CMK (cell line): ENCODE data around the gene FAM221B.
A peak's percentile ranks its signal among the peaks of the same experiment; 100 is the strongest.

Experiments
- DNase-seq: peaks from one replicate; pipeline ENCODE4 v3.0.0-alpha.2; 2010; ENCODE audit warnings: low read depth

Gene FAM221B

DNA sequence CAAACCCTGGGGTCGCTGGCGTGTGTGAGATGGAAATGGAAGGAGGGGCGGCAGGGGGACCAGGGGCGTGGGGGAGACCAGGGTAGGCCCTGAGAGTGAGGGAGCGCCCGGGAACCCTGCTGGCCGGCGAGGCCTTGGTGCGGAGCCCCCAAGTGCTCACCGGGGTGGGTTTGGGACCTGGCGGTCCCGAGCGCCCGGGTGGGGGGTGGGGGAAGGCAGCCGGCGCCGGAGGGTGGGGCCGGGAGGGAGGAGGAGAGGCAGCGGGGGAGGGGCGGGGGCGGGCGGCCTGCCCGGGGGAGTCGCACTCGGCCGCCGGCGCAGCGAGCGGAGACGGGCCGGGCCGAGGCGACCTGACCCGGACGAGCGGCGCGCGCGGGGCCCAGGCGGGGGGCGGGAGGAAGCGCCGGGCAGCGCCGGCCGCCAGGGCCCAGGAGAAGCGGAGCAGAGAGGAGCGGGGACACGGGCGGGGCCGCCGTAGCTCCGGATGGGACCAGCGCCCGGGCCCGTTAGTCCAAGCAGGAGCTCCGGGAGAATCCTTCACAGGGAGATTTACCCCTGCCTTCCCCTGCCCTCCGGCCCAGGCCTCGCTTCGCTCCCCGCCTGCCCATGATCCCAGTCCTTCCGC lies 37.1 kb downstream of the FAM221B start, which contains the start of gene NPR2:
Gene NPR2 (plus strand): TSS at position 295 of the 625 bp plus-strand sequence. CDS start 818 bp downstream, outside the sequence.
- DNase-seq: no peak

DNA sequence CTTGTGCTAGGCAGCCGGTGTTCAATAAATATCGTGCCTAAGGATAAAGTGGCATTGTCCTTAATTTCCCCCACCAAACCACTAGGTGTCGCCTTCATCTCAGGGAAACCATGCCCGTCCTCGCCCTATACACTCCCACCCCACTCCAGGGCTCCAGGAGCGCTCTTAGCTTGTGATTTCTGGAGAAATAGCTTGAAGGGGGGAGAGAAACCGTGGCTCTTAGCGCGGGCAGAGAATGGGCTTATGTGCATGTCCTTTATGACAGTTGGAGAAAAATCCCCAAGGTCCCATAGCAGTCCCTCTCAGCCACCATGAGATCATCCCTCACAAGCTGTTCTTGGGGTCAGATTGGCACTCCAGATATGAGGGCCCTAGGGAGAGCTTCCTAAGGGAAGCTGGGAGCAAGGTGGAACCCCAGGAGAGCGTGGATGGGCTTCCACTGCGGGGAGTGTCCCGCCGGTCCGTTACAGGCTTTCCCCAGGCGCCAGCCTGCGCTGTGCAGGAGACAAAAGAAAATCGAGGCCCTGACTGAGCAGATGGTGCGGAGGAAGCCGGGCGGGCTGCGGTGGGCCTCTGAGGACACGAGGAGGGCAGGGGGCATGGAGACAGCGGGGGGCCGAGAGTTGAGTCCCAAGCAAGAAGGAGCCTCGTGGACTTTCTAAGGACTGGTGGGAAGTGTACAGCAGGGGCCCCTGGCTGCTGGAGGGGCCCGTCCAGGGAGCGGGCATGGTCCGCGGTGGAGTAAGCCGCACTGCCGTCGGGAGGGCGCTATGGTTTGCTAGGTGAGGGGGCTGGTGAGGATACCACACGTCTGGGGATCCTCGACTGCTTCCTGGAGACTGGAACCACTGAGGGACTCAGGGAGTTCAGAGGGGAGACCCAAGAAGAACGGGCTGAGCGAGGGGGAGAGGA lies 37.9 kb downstream of the FAM221B start:
- DNase-seq: no peak

GRCh38 chr9:35790025-35790384 lies 38.5 kb downstream of the FAM221B start:
- DNase-seq: no peak

- DNase-seq: no peak
Measured at GRCh38 chr9:35789541-35789940, 39.0 kb downstream of the FAM221B start.

GRCh38 chr9:35783418-35783817 lies 45.1 kb downstream of the FAM221B start:
- DNase-seq: no peak

GRCh38 chr9:35781066-35781465 lies 47.5 kb downstream of the FAM221B start:
- no peak for DNase-seq

DNA sequence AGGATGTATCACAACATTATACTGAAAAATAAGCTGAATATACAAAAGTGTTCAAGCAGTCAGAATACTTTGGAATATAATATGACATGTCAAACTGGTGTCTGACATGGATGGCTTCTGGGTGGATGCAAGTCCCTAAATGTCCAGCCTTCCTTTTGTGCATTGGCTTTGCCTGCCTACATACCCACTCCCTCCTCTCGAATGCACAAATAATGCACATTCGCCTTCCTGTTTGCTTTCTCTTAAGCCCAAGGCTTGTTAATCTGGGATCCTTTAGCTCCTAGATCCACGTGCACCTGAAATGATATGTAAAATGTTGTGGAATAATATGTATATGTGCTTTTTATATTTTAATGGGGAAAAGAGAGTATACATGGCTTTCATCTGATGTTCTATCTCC lies 50.0 kb downstream of the FAM221B start:
- DNase-seq: no peak

DNA sequence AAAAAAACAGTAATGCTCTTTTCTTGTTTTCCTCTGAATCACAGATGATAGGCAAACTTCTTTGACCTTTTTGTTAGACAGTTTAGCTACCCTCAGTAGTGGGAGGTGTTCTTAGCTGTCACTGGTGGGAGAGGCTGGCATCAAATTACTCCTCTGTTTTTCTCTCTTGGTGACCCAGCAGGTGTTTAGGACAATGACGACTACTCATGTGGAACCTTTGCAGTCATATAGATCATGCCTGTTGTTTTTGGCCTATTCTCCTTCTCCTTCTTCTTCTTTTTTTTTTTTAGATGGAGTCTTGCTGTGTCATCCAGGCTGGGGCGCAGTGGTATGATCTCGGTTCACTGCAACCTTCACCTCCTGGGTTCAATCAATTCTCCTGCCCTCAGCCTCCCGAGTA lies 52.5 kb downstream of the FAM221B start:
- no peak for DNase-seq

DNA sequence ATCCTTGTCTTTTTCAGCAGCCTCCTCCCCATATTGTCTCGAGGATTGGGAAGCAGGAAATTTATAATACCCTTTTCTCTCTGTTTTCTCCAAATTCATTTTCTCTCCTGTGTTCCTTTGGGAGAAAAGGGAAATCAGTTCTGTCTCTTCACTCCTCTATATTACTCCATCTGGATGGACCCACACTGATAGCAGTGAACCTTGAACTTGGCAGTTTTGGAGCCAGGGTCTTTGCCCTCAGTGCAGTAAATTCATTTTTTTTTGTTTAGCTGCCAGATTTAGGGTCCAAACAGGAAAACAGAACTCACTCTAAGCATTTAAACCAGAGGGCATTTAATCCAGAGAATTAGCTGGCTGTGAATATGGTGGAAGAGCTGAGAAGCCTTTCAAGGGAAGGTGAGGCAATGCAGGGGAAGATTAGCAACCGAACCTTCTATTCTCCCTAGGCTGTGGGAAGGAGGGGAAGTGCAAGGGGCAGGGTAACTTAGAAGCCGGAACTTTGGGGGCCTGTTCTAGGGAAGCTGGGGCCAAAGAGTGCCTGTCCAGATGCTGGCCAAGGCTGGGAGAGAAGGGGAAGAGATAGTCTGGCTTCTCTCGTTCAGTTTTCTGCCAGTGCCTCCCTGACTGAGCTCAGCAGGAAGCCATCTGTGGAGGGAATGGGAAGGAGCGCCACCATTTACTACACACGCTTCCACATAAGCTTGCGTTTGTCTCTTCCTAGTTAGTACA lies 53.5 kb downstream of the FAM221B start:
- peak; percentile 47 for DNase-seq

- DNase-seq: no peak
Measured at GRCh38 chr9:35771943-35772342, 56.6 kb downstream of the FAM221B start.

GRCh38 chr9:35771534-35771933 lies 57.0 kb downstream of the FAM221B start:
- no peak for DNase-seq

DNA sequence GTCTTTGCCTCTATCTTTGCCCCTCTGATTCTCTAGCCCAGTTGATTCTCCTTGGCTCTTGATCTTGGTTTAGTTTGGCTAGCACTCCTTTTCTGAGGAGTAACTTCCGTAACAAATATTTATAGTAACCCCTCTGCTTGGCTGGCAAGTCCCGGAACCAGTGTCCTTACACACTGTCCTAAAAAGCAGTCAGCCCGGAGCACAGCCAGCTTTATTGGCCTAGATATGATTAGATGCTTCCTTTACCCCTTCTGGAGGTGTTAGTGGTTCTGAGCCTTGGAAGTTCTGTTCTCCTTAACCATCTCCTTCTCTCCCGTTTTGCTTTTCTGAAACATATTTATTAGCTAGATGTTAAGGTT lies 57.5 kb downstream of the FAM221B start:
- no peak for DNase-seq

DNA sequence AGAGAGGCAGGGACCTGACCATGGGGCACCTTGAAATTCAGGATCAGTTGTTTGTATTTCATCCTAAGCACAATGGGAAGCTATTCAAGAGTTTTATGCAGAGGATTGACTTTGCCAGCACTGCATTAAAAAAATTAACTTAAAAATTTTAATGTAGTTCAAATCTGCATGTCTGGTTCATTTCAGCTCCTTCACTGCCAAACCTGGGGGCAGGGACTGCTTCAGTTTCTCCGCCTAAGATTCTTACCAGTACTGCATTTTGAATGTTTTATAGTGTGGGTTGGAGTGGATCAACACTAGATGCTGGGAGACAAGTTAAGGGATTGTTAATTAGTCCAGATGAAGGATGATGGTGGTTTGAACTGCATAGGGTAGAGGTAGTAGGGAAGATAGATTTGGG lies 58.8 kb downstream of the FAM221B start:
- no peak for DNase-seq

DNA sequence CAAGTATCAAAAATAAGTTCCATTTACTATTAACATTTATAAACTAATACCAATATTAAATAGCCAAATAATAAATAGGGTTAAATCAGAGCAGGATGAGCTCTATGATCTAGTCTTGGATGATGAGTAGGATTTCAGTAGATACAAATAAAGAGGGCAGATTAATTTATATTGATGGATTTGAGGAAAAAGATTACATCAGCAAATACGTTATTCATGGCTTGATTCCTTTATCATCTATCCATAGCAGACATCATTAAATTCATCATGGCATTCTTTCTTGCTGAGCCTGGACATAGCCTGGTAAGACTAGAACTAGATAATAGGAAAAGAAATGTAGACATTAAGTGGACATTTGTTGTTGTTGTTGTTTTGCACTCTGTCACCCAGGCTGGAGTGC lies 61.1 kb downstream of the FAM221B start:
- DNase-seq: no peak

DNA sequence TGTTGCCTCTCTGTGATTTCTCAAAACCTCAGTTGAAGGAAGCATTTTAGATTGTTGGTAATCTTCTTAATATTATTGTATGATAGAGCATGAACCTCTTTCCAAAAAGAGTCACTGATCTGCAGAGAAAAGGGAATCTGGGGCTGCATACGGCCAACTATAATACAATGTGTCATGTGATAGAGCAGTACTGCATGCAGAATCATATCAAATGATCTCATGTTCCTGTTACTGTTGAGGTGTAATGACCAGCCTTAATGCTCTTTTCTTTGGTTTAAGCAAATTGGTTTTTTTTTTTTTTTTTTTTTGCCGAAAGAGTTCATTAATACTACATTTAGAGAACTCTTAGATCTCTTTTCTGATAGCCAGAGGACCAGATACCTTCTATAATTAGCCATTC lies 61.5 kb downstream of the FAM221B start:
- no peak for DNase-seq
